Measurements from ENCODE around the gene SRGAP1.

SRGAP1 gene

GRCh38 chr12:64154677-64155076, 310.2 kb downstream of the SRGAP1 start:
- no peak for TF ChIP-seq REST (IDR thresholded peaks at IDR 0.05; ENCODE audit: insufficient replicate concordance, low read depth)
- DNase-seq (ENCODE audit: low read depth in 1 of 2, low spot score in 1 of 2): no peak
- H3K4me3 ChIP-seq (replicated peaks; ENCODE audit: insufficient read depth, low read length): no peak overlapping the region
- H3K27ac ChIP-seq (replicated peaks): no peak overlapping the region
- no peaks in the 10 kb centered on the region for H3K27me3 ChIP-seq (ENCODE audit: insufficient read depth, poor library complexity, severe bottlenecking)

GRCh38 chr12:64157110-64157509, 312.6 kb downstream of the SRGAP1 start:
- no peaks in the 10 kb centered on the region for H3K27me3 ChIP-seq (ENCODE audit: insufficient read depth, poor library complexity, severe bottlenecking)
- DNase-seq (ENCODE audit: low read depth in 1 of 2, low spot score in 1 of 2): no peak
- H3K4me3 ChIP-seq (replicated peaks; ENCODE audit: insufficient read depth, low read length): no peak overlapping the region
- H3K27ac ChIP-seq (replicated peaks): no peak overlapping the region
- TF ChIP-seq REST (IDR thresholded peaks at IDR 0.05; ENCODE audit: insufficient replicate concordance, low read depth): no peak
- TF ChIP-seq GABPA (IDR thresholded peaks at IDR 0.05; ENCODE audit: low read depth): no peak
- no peak for TF ChIP-seq CTCF (IDR thresholded peaks at IDR 0.05; ENCODE audit: insufficient read depth, low read length)
- TF ChIP-seq SPI1 (IDR thresholded peaks at IDR 0.05; ENCODE audit: borderline replicate concordance, low read depth): no peak
- no peak for TF ChIP-seq POLR2AphosphoS5 (IDR thresholded peaks at IDR 0.05; ENCODE audit: low read depth)

GRCh38 chr12:64160021-64160710, 315.7 kb downstream of the SRGAP1 start:
- Histone ChIP-seq H3K27me3 (ENCODE audit: insufficient read depth, poor library complexity, severe bottlenecking) (no peaks in the 10 kb centered on the region), H3K27ac (replicated peaks) (no peak overlapping the region), H3K4me3 (replicated peaks; ENCODE audit: insufficient read depth, low read length) (no peak overlapping the region)
- no peak for TF ChIP-seq SPI1 (IDR thresholded peaks at IDR 0.05; ENCODE audit: borderline replicate concordance, low read depth)
- TF ChIP-seq GABPA (IDR thresholded peaks at IDR 0.05; ENCODE audit: low read depth): no peak
- TF ChIP-seq CTCF (IDR thresholded peaks at IDR 0.05; ENCODE audit: insufficient read depth, low read length): no peak
- no peak for TF ChIP-seq POLR2AphosphoS5 (IDR thresholded peaks at IDR 0.05; ENCODE audit: low read depth)
- no peak for TF ChIP-seq REST (IDR thresholded peaks at IDR 0.05; ENCODE audit: insufficient replicate concordance, low read depth)
- no peak for DNase-seq (ENCODE audit: low read depth in 1 of 2, low spot score in 1 of 2)

Data from HL-60 (cell line).